WTC11 (cell line): Measurements from ENCODE around the gene FAM53B. TPM values are rescaled to one million over a fixed set of nuclear protein-coding genes. Genes with fewer than 3 reads are reported as not detected.

Experiments used
- ATAC-seq: fragments of 200-7000 bp; cut with Tn5 transposase; 2 replicates; pipeline ENCODE4 v1.10.0; 2021; ENCODE audit warnings: mild to moderate bottlenecking, moderate library complexity
- CTCF ChIA-PET: fragments of 300-600 bp; sonication (Branson Sonifier 250); formaldehyde crosslinking; loops from one replicate; lab custom pipeline; 2021; ENCODE audit warnings: antibody characterized with exemption; lab: Charles Lee
- POLR2A ChIA-PET: fragments of 350-600 bp; sonication (Branson Sonifier 250); formaldehyde crosslinking; loops from one replicate; lab custom pipeline; 2021; ENCODE audit warnings: antibody characterized with exemption; lab: Charles Lee
- DNase-seq: peaks from one replicate; pipeline ENCODE4 v3.0.0; 2021; ENCODE audit warnings: low spot score
- H3K27ac Mint-ChIP-seq: 2 replicates; pipeline ENCODE4 v1.8.0; 2021; ENCODE audit warnings: mixed read lengths
- H3K27me3 Mint-ChIP-seq: 2 replicates; pipeline ENCODE4 v1.8.0; 2021; ENCODE audit warnings: low read depth, mild to moderate bottlenecking, moderate library complexity, mixed read lengths
- H3K36me3 Mint-ChIP-seq: 2 replicates; pipeline ENCODE4 v1.8.0; 2021; ENCODE audit warnings: mixed read lengths
- H3K4me1 Mint-ChIP-seq: 2 replicates; pipeline ENCODE4 v1.8.0; 2022; ENCODE audit warnings: mixed read lengths
- H3K4me3 Mint-ChIP-seq: 2 replicates; pipeline ENCODE4 v1.8.0; 2021; ENCODE audit warnings: mild to moderate bottlenecking, moderate library complexity, mixed read lengths
- H3K9me3 Mint-ChIP-seq: 2 replicates; pipeline ENCODE4 v1.8.0; 2021; ENCODE audit warnings: mixed read lengths
- AFF4 ChIP-seq: sonication (generic); formaldehyde crosslinking; IDR thresholded peaks from 2 replicates; pipeline ENCODE4 v1.8.1; 2023; ENCODE audit warnings: mild to moderate bottlenecking, missing genetic modification reagents, borderline replicate concordance
- ATF2 ChIP-seq: sonication (generic); formaldehyde crosslinking; IDR thresholded peaks from 2 replicates; pipeline ENCODE4 v1.8.1; 2022; ENCODE audit warnings: low read depth, missing genetic modification reagents, borderline replicate concordance
- ATF3 ChIP-seq: sonication (generic); formaldehyde crosslinking; conservative IDR thresholded peaks from 2 replicates; pipeline ENCODE4 v1.8.1; 2022; ENCODE audit warnings: mild to moderate bottlenecking, missing genetic modification reagents
- CREM ChIP-seq: sonication (generic); formaldehyde crosslinking; IDR thresholded peaks from 2 replicates; pipeline ENCODE4 v1.8.1; 2022; ENCODE audit warnings: mild to moderate bottlenecking, missing genetic modification reagents, moderate library complexity
- ETV6 ChIP-seq: sonication (generic); formaldehyde crosslinking; IDR thresholded peaks from 2 replicates; pipeline ENCODE4 v1.8.1; 2022; ENCODE audit warnings: mild to moderate bottlenecking, missing genetic modification reagents
- FOXP1 ChIP-seq: sonication (generic); formaldehyde crosslinking; IDR thresholded peaks from 2 replicates; pipeline ENCODE4 v1.8.0; 2022; ENCODE audit warnings: missing genetic modification reagents, mild to moderate bottlenecking, moderate library complexity, borderline replicate concordance
- IRF1 ChIP-seq: sonication (generic); formaldehyde crosslinking; IDR thresholded peaks from 2 replicates; pipeline ENCODE4 v1.8.0; 2023; ENCODE audit warnings: missing genetic modification reagents
- KAT7 ChIP-seq: sonication (generic); formaldehyde crosslinking; IDR thresholded peaks from 2 replicates; pipeline ENCODE4 v1.8.1; 2023; ENCODE audit warnings: missing genetic modification reagents, mild to moderate bottlenecking, borderline replicate concordance
- PRRX2 ChIP-seq: fragments of 250-450 bp; sonication (Bioruptor Pico); IDR thresholded peaks from 2 replicates; pipeline ENCODE4 v1.8.0; 2021; ENCODE audit warnings: mild to moderate bottlenecking
- SMAD4 ChIP-seq: sonication (generic); formaldehyde crosslinking; IDR thresholded peaks from 2 replicates; pipeline ENCODE4 v1.8.0; 2022; ENCODE audit warnings: mild to moderate bottlenecking, missing genetic modification reagents
- TEAD4 ChIP-seq: sonication (generic); formaldehyde crosslinking; IDR thresholded peaks from 2 replicates; pipeline ENCODE4 v1.8.0; 2022; ENCODE audit warnings: mild to moderate bottlenecking, missing genetic modification reagents
- TP53 ChIP-seq: sonication (generic); formaldehyde crosslinking; IDR thresholded peaks from 2 replicates; pipeline ENCODE4 v1.8.1; 2023; ENCODE audit warnings: mild to moderate bottlenecking, missing genetic modification reagents
- USF1 ChIP-seq: sonication (generic); formaldehyde crosslinking; IDR thresholded peaks from 2 replicates; pipeline ENCODE4 v1.8.0; 2022; ENCODE audit warnings: mild to moderate bottlenecking, missing genetic modification reagents
- ZNF396 ChIP-seq: fragments of 250-450 bp; sonication (Bioruptor Pico); IDR thresholded peaks from 2 replicates; pipeline ENCODE4 v1.8.0; 2021; ENCODE audit warnings: mild to moderate bottlenecking, moderate library complexity, borderline replicate concordance
- ZNF416 ChIP-seq: fragments of 250-450 bp; sonication (Bioruptor Pico); IDR thresholded peaks from 2 replicates; pipeline ENCODE4 v1.9.0; 2021; ENCODE audit warnings: mild to moderate bottlenecking, inconsistent platforms
- ZNF671 ChIP-seq: fragments of 250-450 bp; sonication (Bioruptor Pico); IDR thresholded peaks from 2 replicates; pipeline ENCODE4 v1.8.0; 2021; ENCODE audit warnings: mild to moderate bottlenecking
- total RNA-seq: library from RNA; stranded (reverse); gene quantifications from 3 replicates; pipeline ENCODE4 v1.2.3, GENCODE V29; 2021
- TF ChIP-seq, protein P1 (sequence below): fragments of 250-450 bp; sonication (Bioruptor Pico); IDR thresholded peaks from 2 replicates; pipeline ENCODE4 v1.8.0; 2021; ENCODE audit warnings: mild to moderate bottlenecking
- TF ChIP-seq, protein P2 (sequence below): sonication (generic); formaldehyde crosslinking; IDR thresholded peaks from 2 replicates; pipeline ENCODE4 v1.8.1; 2022; ENCODE audit warnings: low read depth, mild to moderate bottlenecking, moderate library complexity, missing genetic modification reagents, borderline replicate concordance
- TF ChIP-seq, protein P3 (sequence below): sonication (generic); formaldehyde crosslinking; IDR thresholded peaks from 2 replicates; pipeline ENCODE4 v1.8.0; 2023; ENCODE audit warnings: missing genetic modification reagents, mild to moderate bottlenecking, borderline replicate concordance

FAM53B gene
- total RNA-seq, 1 experiment from 2014 or later, result 21.3 TPM

- TF ChIP-seq ATF2 (CRISPR knock-in tag) (no peak), AFF4 (no peak), CREM (CRISPR knock-in tag) (no peak), ATF3 (no peak), ZNF396 (no peak), TEAD4 (CRISPR knock-in tag) (no peak), USF1 (CRISPR knock-in tag) (no peak), ETV6 (CRISPR knock-in tag) (no peak)
- TF ChIP-seq, protein P1, sequence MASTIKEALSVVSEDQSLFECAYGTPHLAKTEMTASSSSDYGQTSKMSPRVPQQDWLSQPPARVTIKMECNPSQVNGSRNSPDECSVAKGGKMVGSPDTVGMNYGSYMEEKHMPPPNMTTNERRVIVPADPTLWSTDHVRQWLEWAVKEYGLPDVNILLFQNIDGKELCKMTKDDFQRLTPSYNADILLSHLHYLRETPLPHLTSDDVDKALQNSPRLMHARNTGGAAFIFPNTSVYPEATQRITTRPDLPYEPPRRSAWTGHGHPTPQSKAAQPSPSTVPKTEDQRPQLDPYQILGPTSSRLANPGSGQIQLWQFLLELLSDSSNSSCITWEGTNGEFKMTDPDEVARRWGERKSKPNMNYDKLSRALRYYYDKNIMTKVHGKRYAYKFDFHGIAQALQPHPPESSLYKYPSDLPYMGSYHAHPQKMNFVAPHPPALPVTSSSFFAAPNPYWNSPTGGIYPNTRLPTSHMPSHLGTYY (CRISPR knock-in tag), result no peak
- TF ChIP-seq, protein P2, sequence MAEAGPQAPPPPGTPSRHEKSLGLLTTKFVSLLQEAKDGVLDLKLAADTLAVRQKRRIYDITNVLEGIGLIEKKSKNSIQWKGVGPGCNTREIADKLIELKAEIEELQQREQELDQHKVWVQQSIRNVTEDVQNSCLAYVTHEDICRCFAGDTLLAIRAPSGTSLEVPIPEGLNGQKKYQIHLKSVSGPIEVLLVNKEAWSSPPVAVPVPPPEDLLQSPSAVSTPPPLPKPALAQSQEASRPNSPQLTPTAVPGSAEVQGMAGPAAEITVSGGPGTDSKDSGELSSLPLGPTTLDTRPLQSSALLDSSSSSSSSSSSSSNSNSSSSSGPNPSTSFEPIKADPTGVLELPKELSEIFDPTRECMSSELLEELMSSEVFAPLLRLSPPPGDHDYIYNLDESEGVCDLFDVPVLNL (CRISPR knock-in tag), result no peak
Measured at GRCh38 chr10:124679401-124679800, 64.8 kb downstream of the FAM53B start (continued).

GRCh38 chr10:124678557-124679240 lies 65.5 kb downstream of the FAM53B start:
- ChIA-PET POLR2A (no interaction called here), CTCF (interaction anchor here (1.4 kb wide), 1 partner anchor 62 kb away, joined by 4 read pairs; no protein-coding TSS in a partner anchor)
- H3K27ac Mint-ChIP-seq, result peak overlapping the region; percentile 72; the same call in 1 of the 2 replicates
- H3K27me3 Mint-ChIP-seq, result no peaks in the 10 kb centered on the region
- no peaks in the 10 kb centered on the region for H3K9me3 Mint-ChIP-seq
- H3K36me3 Mint-ChIP-seq, result peaks cover 22% of the 10 kb centered on the region
- no peak overlapping the region for H3K4me3 Mint-ChIP-seq
- ATAC-seq, result no peak
- H3K4me1 Mint-ChIP-seq, result peaks cover 2% of the 10 kb centered on the region
- DNase-seq, result no peak
- TF ChIP-seq ZNF416 (CRISPR knock-in tag), result no peak
- no peak for TF ChIP-seq ZNF671 (CRISPR knock-in tag)
- TF ChIP-seq FOXP1 (CRISPR knock-in tag), result no peak
- no peak for TF ChIP-seq ATF3
- TF ChIP-seq KAT7 (CRISPR knock-in tag), result no peak
- TF ChIP-seq, protein P3, sequence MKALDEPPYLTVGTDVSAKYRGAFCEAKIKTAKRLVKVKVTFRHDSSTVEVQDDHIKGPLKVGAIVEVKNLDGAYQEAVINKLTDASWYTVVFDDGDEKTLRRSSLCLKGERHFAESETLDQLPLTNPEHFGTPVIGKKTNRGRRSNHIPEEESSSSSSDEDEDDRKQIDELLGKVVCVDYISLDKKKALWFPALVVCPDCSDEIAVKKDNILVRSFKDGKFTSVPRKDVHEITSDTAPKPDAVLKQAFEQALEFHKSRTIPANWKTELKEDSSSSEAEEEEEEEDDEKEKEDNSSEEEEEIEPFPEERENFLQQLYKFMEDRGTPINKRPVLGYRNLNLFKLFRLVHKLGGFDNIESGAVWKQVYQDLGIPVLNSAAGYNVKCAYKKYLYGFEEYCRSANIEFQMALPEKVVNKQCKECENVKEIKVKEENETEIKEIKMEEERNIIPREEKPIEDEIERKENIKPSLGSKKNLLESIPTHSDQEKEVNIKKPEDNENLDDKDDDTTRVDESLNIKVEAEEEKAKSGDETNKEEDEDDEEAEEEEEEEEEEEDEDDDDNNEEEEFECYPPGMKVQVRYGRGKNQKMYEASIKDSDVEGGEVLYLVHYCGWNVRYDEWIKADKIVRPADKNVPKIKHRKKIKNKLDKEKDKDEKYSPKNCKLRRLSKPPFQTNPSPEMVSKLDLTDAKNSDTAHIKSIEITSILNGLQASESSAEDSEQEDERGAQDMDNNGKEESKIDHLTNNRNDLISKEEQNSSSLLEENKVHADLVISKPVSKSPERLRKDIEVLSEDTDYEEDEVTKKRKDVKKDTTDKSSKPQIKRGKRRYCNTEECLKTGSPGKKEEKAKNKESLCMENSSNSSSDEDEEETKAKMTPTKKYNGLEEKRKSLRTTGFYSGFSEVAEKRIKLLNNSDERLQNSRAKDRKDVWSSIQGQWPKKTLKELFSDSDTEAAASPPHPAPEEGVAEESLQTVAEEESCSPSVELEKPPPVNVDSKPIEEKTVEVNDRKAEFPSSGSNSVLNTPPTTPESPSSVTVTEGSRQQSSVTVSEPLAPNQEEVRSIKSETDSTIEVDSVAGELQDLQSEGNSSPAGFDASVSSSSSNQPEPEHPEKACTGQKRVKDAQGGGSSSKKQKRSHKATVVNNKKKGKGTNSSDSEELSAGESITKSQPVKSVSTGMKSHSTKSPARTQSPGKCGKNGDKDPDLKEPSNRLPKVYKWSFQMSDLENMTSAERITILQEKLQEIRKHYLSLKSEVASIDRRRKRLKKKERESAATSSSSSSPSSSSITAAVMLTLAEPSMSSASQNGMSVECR (CRISPR knock-in tag), result no peak
- TF ChIP-seq, protein P1 (CRISPR knock-in tag), result no peak
- no peak for TF ChIP-seq PRRX2 (CRISPR knock-in tag)
- no peak for TF ChIP-seq IRF1 (CRISPR knock-in tag)
- no peak for TF ChIP-seq TP53
- TF ChIP-seq SMAD4 (CRISPR knock-in tag), result no peak
